Memory B cell (primary cell): ENCODE measurements around the gene ASIC2.

Experiments used
- ATAC-seq: fragments of 150-1000 bp; cut with Tn5 transposase; 2 replicates; pipeline ENCODE4 v1.10.0; 2021; ENCODE audit warnings: low read depth, mild to moderate bottlenecking, moderate library complexity
- DNase-seq, 2 donors: peaks; one replicate each; pipeline ENCODE4 v3.0.0; 2022; ENCODE audit warnings: low spot score in 2 of 2
- H3K27ac Mint-ChIP-seq: one replicate; pipeline ENCODE4 v1.8.0; 2022; ENCODE audit warnings: mild to moderate bottlenecking, moderate library complexity, mixed read lengths
- H3K27me3 Mint-ChIP-seq: one replicate; pipeline ENCODE4 v1.8.0; 2022; ENCODE audit warnings: mixed read lengths
- H3K36me3 Mint-ChIP-seq: one replicate; pipeline ENCODE4 v1.8.0; 2022; ENCODE audit warnings: mild to moderate bottlenecking, mixed read lengths
- H3K4me1 Mint-ChIP-seq: one replicate; pipeline ENCODE4 v1.8.0; 2022; ENCODE audit warnings: mixed read lengths
- H3K4me3 Mint-ChIP-seq: one replicate; pipeline ENCODE4 v1.8.0; 2022; ENCODE audit warnings: mild to moderate bottlenecking, moderate library complexity, mixed read lengths
- H3K9me3 Mint-ChIP-seq: one replicate; pipeline ENCODE4 v1.8.0; 2022; ENCODE audit warnings: mixed read lengths

ASIC2 gene

GRCh38 chr17:33199571-33200510 lies 93.3 kb downstream of the ASIC2 start:
- no peak for DNase-seq
- no peak for ATAC-seq
- Mint-ChIP-seq H3K4me3 (no peak overlapping the region), H3K36me3 (no peaks in the 10 kb centered on the region), H3K27ac (no peak overlapping the region), H3K4me1 (no peaks in the 10 kb centered on the region), H3K9me3 (no peaks in the 10 kb centered on the region), H3K27me3 (peaks cover 2% of the 10 kb centered on the region)

- no peak overlapping the region for H3K27ac Mint-ChIP-seq
- H3K4me3 Mint-ChIP-seq, result no peak overlapping the region
- H3K27me3 Mint-ChIP-seq, result peaks cover 2% of the 10 kb centered on the region
- no peak for ATAC-seq
- no peaks in the 10 kb centered on the region for H3K9me3 Mint-ChIP-seq
- no peaks in the 10 kb centered on the region for H3K36me3 Mint-ChIP-seq
- DNase-seq, result no peak
- H3K4me1 Mint-ChIP-seq, result no peaks in the 10 kb centered on the region
Measured at GRCh38 chr17:33198954-33199353, 94.1 kb downstream of the ASIC2 start.

DNA sequence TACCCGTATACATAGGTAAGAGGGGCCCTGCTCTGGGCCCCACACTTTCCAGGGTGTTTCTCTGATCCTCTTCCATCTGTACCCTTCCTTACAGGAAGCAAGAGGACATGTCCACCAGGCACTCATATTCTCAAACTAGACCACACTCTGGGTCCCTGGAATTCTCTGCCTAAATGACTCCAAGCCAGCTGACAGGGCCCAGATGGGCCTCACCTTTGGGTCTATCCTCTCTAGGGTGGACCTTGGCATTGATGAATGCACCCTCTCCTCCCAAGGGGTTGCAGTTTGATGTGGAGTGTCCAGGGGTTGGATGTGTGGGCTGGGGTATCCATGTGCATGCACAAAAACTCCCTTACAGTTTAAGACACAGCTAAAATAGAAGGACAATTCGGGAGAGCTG lies 95.8 kb downstream of the ASIC2 start:
- no peaks in the 10 kb centered on the region for H3K9me3 Mint-ChIP-seq
- ATAC-seq, result no peak
- no peaks in the 10 kb centered on the region for H3K36me3 Mint-ChIP-seq
- no peaks in the 10 kb centered on the region for H3K4me1 Mint-ChIP-seq
- H3K27me3 Mint-ChIP-seq, result peaks cover 2% of the 10 kb centered on the region
- H3K4me3 Mint-ChIP-seq, result no peak overlapping the region
- H3K27ac Mint-ChIP-seq, result no peak overlapping the region
- no peak for DNase-seq

- Mint-ChIP-seq H3K36me3 (no peaks in the 10 kb centered on the region), H3K4me3 (no peak overlapping the region), H3K27ac (no peak overlapping the region), H3K27me3 (no peaks in the 10 kb centered on the region), H3K9me3 (no peaks in the 10 kb centered on the region), H3K4me1 (no peaks in the 10 kb centered on the region)
- DNase-seq (no peak), ATAC-seq (no peak)
Measured at GRCh38 chr17:33196883-33197282, 96.2 kb downstream of the ASIC2 start.

- DNase-seq (no peak), ATAC-seq (no peak)
- Mint-ChIP-seq H3K36me3 (no peaks in the 10 kb centered on the region), H3K27me3 (peaks cover 7% of the 10 kb centered on the region), H3K4me3 (no peak overlapping the region), H3K4me1 (no peaks in the 10 kb centered on the region), H3K27ac (no peak overlapping the region), H3K9me3 (peaks cover 2% of the 10 kb centered on the region)
Measured at GRCh38 chr17:33192951-33193911, 99.9 kb downstream of the ASIC2 start.

GRCh38 chr17:33183487-33184026 lies 109.5 kb downstream of the ASIC2 start:
- ATAC-seq (no peak), DNase-seq (no peak)
- Mint-ChIP-seq H3K9me3 (no peaks in the 10 kb centered on the region), H3K27me3 (peaks cover 12% of the 10 kb centered on the region), H3K4me1 (no peaks in the 10 kb centered on the region), H3K27ac (no peak overlapping the region), H3K36me3 (no peaks in the 10 kb centered on the region), H3K4me3 (no peak overlapping the region)

- H3K4me1 Mint-ChIP-seq, result no peaks in the 10 kb centered on the region
- ATAC-seq (no peak), DNase-seq (no peak)
- peaks cover 7% of the 10 kb centered on the region for H3K27me3 Mint-ChIP-seq
- no peaks in the 10 kb centered on the region for H3K36me3 Mint-ChIP-seq
- no peaks in the 10 kb centered on the region for H3K9me3 Mint-ChIP-seq
- H3K4me3 Mint-ChIP-seq, result no peak overlapping the region
- H3K27ac Mint-ChIP-seq, result no peak overlapping the region
Measured at GRCh38 chr17:33179151-33179550, 113.9 kb downstream of the ASIC2 start.

DNA sequence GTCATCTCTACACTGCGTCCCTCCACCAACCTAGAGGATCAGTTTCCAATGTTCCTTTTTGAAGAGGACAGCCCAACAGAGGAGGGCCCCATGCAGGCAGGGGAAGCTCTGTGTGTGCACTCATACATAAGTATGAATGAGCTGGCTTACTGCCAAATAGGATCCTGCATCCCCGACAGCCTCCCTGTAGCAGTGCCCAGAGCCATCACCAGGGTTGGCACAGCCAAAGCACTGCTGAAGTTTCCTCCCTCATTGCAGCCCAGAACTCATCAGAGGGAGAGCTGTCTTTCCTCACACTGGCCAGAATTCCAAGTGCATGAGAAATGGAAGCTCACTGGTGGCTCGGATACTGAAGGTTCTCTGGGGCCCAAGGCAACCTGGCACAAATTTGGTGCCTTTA lies 114.4 kb downstream of the ASIC2 start:
- Mint-ChIP-seq H3K9me3 (no peaks in the 10 kb centered on the region), H3K36me3 (no peaks in the 10 kb centered on the region), H3K27ac (no peak overlapping the region), H3K27me3 (peaks cover 7% of the 10 kb centered on the region), H3K4me3 (no peak overlapping the region), H3K4me1 (no peaks in the 10 kb centered on the region)
- no peak for ATAC-seq
- no peak for DNase-seq

DNA sequence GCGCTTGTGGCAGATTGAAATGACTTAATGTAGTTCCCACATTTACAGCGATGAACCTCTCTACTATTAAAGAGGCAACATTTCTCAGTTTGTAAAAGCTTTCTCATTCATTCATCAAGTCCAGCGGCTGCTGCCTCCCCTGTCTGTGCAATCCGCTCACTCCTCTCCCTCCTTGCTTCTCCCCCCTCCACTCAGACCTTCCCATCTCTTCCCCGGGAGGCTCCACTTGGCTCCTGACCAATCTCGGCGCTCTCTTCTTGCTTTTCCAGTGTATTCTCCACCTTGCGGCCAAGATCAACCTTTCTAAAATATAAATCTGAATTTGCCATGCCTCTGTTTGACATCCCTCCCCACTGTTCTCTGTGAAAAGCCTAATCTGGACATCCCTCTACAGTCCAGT lies 117.5 kb downstream of the ASIC2 start:
- Mint-ChIP-seq H3K9me3 (no peaks in the 10 kb centered on the region), H3K27me3 (peaks cover 5% of the 10 kb centered on the region), H3K4me1 (no peaks in the 10 kb centered on the region), H3K27ac (no peak overlapping the region), H3K36me3 (no peaks in the 10 kb centered on the region), H3K4me3 (no peak overlapping the region)
- no peak for DNase-seq
- no peak for ATAC-seq

GRCh38 chr17:33171931-33172330 lies 121.2 kb downstream of the ASIC2 start:
- Mint-ChIP-seq H3K4me3 (no peak overlapping the region), H3K4me1 (no peaks in the 10 kb centered on the region), H3K27ac (no peak overlapping the region), H3K36me3 (no peaks in the 10 kb centered on the region), H3K27me3 (peaks cover 10% of the 10 kb centered on the region), H3K9me3 (no peaks in the 10 kb centered on the region)
- DNase-seq (no peak), ATAC-seq (no peak)

DNA sequence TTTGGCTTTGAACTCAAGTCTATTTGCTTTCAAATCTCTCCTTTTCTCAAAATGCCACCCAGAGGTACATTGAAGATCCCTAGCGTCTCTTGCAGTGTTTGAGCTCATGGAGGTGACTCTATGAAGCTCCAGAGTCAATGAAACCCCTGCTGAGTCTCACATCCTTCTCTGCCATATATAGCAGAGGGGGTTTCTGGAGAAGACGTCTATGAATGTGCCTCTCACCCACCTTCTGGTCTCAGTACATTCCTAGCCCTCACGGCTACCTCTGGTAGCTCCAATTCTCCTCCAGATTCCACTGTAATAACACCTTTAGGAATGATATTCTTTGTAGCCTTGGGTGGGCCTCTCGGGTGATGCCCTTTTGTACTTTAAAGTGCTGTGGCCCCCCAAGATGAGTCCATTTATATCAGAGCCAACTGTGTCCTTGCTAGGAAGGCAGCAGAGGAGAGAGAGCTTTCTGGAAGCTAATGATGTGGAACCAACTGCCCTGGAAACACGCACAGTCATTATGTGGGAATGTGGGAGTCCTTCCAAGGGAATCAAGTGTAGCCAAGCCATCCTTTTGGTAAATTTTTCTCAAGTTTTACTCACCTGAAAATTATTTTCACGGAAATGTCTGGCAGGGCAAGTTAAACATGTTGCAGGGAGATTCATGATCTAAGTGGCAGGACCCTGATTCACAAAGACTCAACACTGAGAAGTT lies 123.4 kb downstream of the ASIC2 start:
- Mint-ChIP-seq H3K4me3 (no peak overlapping the region), H3K36me3 (no peaks in the 10 kb centered on the region), H3K27me3 (peaks cover 13% of the 10 kb centered on the region), H3K4me1 (no peaks in the 10 kb centered on the region), H3K9me3 (no peaks in the 10 kb centered on the region), H3K27ac (no peak overlapping the region)
- DNase-seq (no peak), ATAC-seq (no peak)

- peaks cover 22% of the 10 kb centered on the region for H3K27me3 Mint-ChIP-seq
- H3K4me3 Mint-ChIP-seq, result no peak overlapping the region
- no peaks in the 10 kb centered on the region for H3K9me3 Mint-ChIP-seq
- no peak for ATAC-seq
- no peaks in the 10 kb centered on the region for H3K4me1 Mint-ChIP-seq
- no peak for DNase-seq
- no peaks in the 10 kb centered on the region for H3K36me3 Mint-ChIP-seq
- no peak overlapping the region for H3K27ac Mint-ChIP-seq
Measured at GRCh38 chr17:33167736-33168135, 125.4 kb downstream of the ASIC2 start.

DNA sequence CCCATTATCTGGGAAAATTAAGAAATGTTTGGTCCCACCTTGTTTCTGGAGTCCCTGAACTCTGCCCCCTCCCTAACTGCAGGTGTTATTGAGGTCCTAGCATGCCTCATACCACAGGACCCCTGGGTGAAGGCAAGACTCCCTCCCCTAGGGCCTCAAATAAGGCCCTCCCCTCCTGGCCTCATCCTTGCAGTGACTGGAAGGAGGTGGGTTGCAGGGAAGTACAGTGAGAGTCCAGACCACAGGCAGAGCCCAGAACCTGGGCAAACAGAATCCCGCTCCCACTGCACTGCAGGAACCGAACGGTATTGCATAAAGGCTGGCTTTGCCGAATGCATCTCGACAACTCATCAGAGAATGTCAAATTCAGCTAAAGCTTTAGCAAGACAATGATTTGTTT lies 126.6 kb downstream of the ASIC2 start:
- H3K4me1 Mint-ChIP-seq, result no peaks in the 10 kb centered on the region
- H3K36me3 Mint-ChIP-seq, result no peaks in the 10 kb centered on the region
- ATAC-seq (no peak), DNase-seq (no peak)
- no peaks in the 10 kb centered on the region for H3K9me3 Mint-ChIP-seq
- peaks cover 20% of the 10 kb centered on the region for H3K27me3 Mint-ChIP-seq
- H3K4me3 Mint-ChIP-seq, result no peak overlapping the region
- no peak overlapping the region for H3K27ac Mint-ChIP-seq
